HepG2 (cell line): Measurements from ENCODE around the gene KATNBL1. TPM values are rescaled to one million over a fixed set of nuclear protein-coding genes. Genes with fewer than 3 reads are reported as not detected.
A peak's percentile ranks its signal among the peaks of the same experiment; 100 is the strongest.

Experiments used
- AHDC1 ChIP-seq: sonication (generic); formaldehyde crosslinking; IDR thresholded peaks from 2 replicates; pipeline ENCODE4 v1.5.1; 2020; ENCODE audit warnings: mild to moderate bottlenecking, missing genetic modification reagents, borderline replicate concordance
- FOXK1 ChIP-seq: sonication (generic); formaldehyde crosslinking; IDR thresholded peaks from 2 replicates; pipeline ENCODE4 v1.4.0; 2020; ENCODE audit warnings: low read depth, missing genetic modification reagents, borderline replicate concordance
- HNRNPUL1 ChIP-seq: fragments of 200-400 bp; formaldehyde crosslinking; IDR thresholded peaks from 2 replicates; pipeline ENCODE4 v1.6.1; 2017; ENCODE audit warnings: low read depth, mild to moderate bottlenecking, low read length, moderate library complexity
- IRF1 ChIP-seq: sonication (generic); formaldehyde crosslinking; IDR thresholded peaks from 2 replicates; pipeline ENCODE4 v1.4.0; 2020; ENCODE audit warnings: low read depth, mild to moderate bottlenecking, missing genetic modification reagents
- NCOR1 ChIP-seq: fragments of 200-600 bp; sonication (generic); IDR thresholded peaks from 2 replicates; pipeline ENCODE4 v1.7.0; 2017; ENCODE audit warnings: antibody characterized with exemption, low read length, borderline replicate concordance
- SMARCC2 ChIP-seq: fragments of 450-650 bp; IDR thresholded peaks from 2 replicates; pipeline ENCODE4 v1.6.1; 2017; ENCODE audit warnings: antibody characterized with exemption, mild to moderate bottlenecking
- SNAPC4 ChIP-seq: sonication (generic); formaldehyde crosslinking; IDR thresholded peaks from 2 replicates; pipeline ENCODE4 v1.4.0; 2020; ENCODE audit warnings: mild to moderate bottlenecking, missing genetic modification reagents
- THAP8 ChIP-seq: sonication (generic); formaldehyde crosslinking; IDR thresholded peaks from 2 replicates; pipeline ENCODE4 v1.5.1; 2020; ENCODE audit warnings: missing genetic modification reagents, mild to moderate bottlenecking, borderline replicate concordance
- UBTF ChIP-seq: sonication (generic); formaldehyde crosslinking; IDR thresholded peaks from 2 replicates; pipeline ENCODE4 v1.4.0; 2020; ENCODE audit warnings: mild to moderate bottlenecking, missing genetic modification reagents
- ZNF24 ChIP-seq: fragments of 450-650 bp; IDR thresholded peaks from 2 replicates; pipeline ENCODE4 v1.6.1; 2017; ENCODE audit warnings: antibody characterized with exemption, mild to moderate bottlenecking
- ZNF414 ChIP-seq: sonication (generic); formaldehyde crosslinking; IDR thresholded peaks from 2 replicates; pipeline ENCODE4 v1.5.0; 2020; ENCODE audit warnings: missing genetic modification reagents
- ZNF577 ChIP-seq: sonication (generic); formaldehyde crosslinking; IDR thresholded peaks from 2 replicates; pipeline ENCODE4 v1.4.0; 2020; ENCODE audit warnings: mild to moderate bottlenecking, low read depth, missing genetic modification reagents, borderline replicate concordance
- polyA plus RNA-seq, 8 experiments: library from polyadenylated mRNA; depleted of rRNA in 3 of 8; stranded (reverse) in 7 of 8; unstranded in 1 of 8; fragments of >200 nt; fragmentation: Illumina TruSeq in 4 of 8; extraction: Trizol in 4 of 8; gene quantifications; 2 replicates each; pipeline versions ENCODE4 v1.2.1 to v1.2.3, GENCODE V29; 2011 to 2016; ENCODE audit warnings: low read depth in 4 of 8, missing spikeins in 1 of 8, mixed read lengths in 1 of 8; ENCODE audit not compliant: insufficient read depth in 1 of 8
- total RNA-seq, 5 experiments: library from RNA; depleted of rRNA; stranded (reverse); fragments of >200 nt; fragmentation: Illumina TruSeq; extraction: Trizol; gene quantifications; 2 replicates each; pipeline ENCODE4 v1.2.3, GENCODE V29; 2016; ENCODE audit warnings: low read depth in 1 of 5

The KATNBL1 gene
- total and polyA plus RNA-seq, 2 of the 13 experiments (the other 11 are each of a cell fraction or from before 2014, with no cell fraction given) = 23.4 to 42.8 TPM

- TF ChIP-seq AHDC1 (CRISPR knock-in tag) (no peak), ZNF24 (no peak), HNRNPUL1 (no peak), THAP8 (no peak), NCOR1 (no peak), SMARCC2 (no peak), SNAPC4 (no peak), FOXK1 (CRISPR knock-in tag) (peak; percentile 88), IRF1 (no peak), ZNF414 (CRISPR knock-in tag) (peak; percentile 65; the same call in 1 of the 2 replicates), ZNF577 (CRISPR knock-in tag) (no peak), UBTF (CRISPR knock-in tag) (peak; percentile 74)
These were observed 108.3 kb downstream of the KATNBL1 start, which contains the start of the genes EMC7 and PGBD4 (continued) for GRCh38 chr15:34101366-34102174.
